ENCODE data around the gene ATP1B2.

DNA sequence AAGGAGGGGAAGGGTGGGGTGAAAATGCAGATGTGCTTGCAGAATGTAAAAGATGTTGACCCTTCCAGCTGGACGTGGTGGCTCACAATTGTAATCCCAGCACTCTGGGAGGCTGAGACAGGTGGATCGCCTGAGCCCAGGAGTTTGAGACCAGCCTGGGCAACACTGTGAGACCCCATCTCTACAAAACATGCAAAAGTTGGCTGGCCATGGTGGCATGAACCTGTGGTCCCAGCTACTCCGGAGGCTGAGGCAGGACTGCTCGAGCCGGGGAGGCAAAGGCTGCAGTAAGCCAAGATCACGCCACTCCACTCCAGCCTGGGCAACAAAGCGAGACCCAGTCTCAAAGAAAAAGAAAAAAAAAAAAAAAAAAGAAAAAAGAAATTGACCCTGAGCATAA lies 17.8 kb downstream of the ATP1B2 start:
- no peak for TF ChIP-seq EZH2 (IDR thresholded peaks at IDR 0.05; ENCODE audit: borderline replicate concordance, low read length)
- TF ChIP-seq, protein P1, sequence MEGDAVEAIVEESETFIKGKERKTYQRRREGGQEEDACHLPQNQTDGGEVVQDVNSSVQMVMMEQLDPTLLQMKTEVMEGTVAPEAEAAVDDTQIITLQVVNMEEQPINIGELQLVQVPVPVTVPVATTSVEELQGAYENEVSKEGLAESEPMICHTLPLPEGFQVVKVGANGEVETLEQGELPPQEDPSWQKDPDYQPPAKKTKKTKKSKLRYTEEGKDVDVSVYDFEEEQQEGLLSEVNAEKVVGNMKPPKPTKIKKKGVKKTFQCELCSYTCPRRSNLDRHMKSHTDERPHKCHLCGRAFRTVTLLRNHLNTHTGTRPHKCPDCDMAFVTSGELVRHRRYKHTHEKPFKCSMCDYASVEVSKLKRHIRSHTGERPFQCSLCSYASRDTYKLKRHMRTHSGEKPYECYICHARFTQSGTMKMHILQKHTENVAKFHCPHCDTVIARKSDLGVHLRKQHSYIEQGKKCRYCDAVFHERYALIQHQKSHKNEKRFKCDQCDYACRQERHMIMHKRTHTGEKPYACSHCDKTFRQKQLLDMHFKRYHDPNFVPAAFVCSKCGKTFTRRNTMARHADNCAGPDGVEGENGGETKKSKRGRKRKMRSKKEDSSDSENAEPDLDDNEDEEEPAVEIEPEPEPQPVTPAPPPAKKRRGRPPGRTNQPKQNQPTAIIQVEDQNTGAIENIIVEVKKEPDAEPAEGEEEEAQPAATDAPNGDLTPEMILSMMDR (IDR thresholded peaks at IDR 0.05; ENCODE audit: low read length): no peak
